RWPE2 (cell line): ENCODE data around the gene VDR.
A peak's percentile ranks its signal among the peaks of the same experiment; 100 is the strongest.

Experiments used
- ATAC-seq: fragments of 200-7000 bp; cut with Tn5 transposase; 3 replicates; pipeline ENCODE4 v1.9.1; 2021; ENCODE audit warnings: low read depth
- DNase-seq: peaks from one replicate; pipeline ENCODE4 v3.0.0-alpha.2; 2020; ENCODE audit warnings: low spot score
- H3K27ac ChIP-seq: fragments of 450-650 bp; 2 replicates; pipeline ENCODE4 v1.5.1; 2017; ENCODE audit warnings: mild to moderate bottlenecking; ENCODE audit not compliant: poor library complexity, severe bottlenecking
- H3K27me3 ChIP-seq: fragments of 250-450 bp; sonication (Bioruptor Pico); 2 replicates; pipeline ENCODE4 v1.5.1; 2021; ENCODE audit warnings: mild to moderate bottlenecking, moderate library complexity; ENCODE audit not compliant: insufficient read depth, poor library complexity, severe bottlenecking
- H3K36me3 ChIP-seq: fragments of 250-450 bp; sonication (Bioruptor Pico); 2 replicates; pipeline ENCODE4 v1.5.1; 2020; ENCODE audit warnings: low read depth, mild to moderate bottlenecking, moderate library complexity
- H3K4me1 ChIP-seq: fragments of 250-450 bp; sonication (Bioruptor Pico); 2 replicates; pipeline ENCODE4 v1.5.1; 2021; ENCODE audit warnings: mild to moderate bottlenecking, moderate library complexity; ENCODE audit not compliant: insufficient read depth, poor library complexity, severe bottlenecking
- H3K4me3 ChIP-seq: fragments of 250-450 bp; sonication (Bioruptor Pico); 2 replicates; pipeline ENCODE4 v1.5.1; 2021; ENCODE audit warnings: mild to moderate bottlenecking, moderate library complexity; ENCODE audit not compliant: severe bottlenecking
- H3K9me3 ChIP-seq: fragments of 250-450 bp; sonication (Bioruptor Pico); 2 replicates; pipeline ENCODE4 v1.5.1; 2021; ENCODE audit warnings: mild to moderate bottlenecking, moderate library complexity; ENCODE audit not compliant: severe bottlenecking
- CTCF ChIP-seq: fragments of 450-650 bp; IDR thresholded peaks from one replicate; pipeline ENCODE4 v1.5.1; 2017; ENCODE audit warnings: mild to moderate bottlenecking, moderate library complexity; ENCODE audit not compliant: poor library complexity, severe bottlenecking

The VDR gene

GRCh38 chr12:47808050-47808449 lies 96.7 kb downstream of the VDR start:
- no peak for ATAC-seq
- Histone ChIP-seq H3K9me3 (no peaks in the 10 kb centered on the region), H3K27ac (peak overlapping the region; percentile 95), H3K4me3 (no peak overlapping the region), H3K36me3 (peaks cover 33% of the 10 kb centered on the region), H3K4me1 (peaks cover 37% of the 10 kb centered on the region), H3K27me3 (no peaks in the 10 kb centered on the region)
- DNase-seq, result no peak
- no peak for TF ChIP-seq CTCF

- no peak overlapping the region for H3K27ac ChIP-seq
- peaks cover 32% of the 10 kb centered on the region for H3K4me1 ChIP-seq
- DNase-seq (no peak), ATAC-seq (no peak)
- peaks cover 33% of the 10 kb centered on the region for H3K36me3 ChIP-seq
- no peak overlapping the region for H3K4me3 ChIP-seq
- no peaks in the 10 kb centered on the region for H3K9me3 ChIP-seq
- TF ChIP-seq CTCF, result no peak
- H3K27me3 ChIP-seq, result no peaks in the 10 kb centered on the region
Observed at GRCh38 chr12:47807338-47807737, 97.5 kb downstream of the VDR start.

GRCh38 chr12:47805417-47805816 lies 99.4 kb downstream of the VDR start:
- H3K27ac ChIP-seq, result no peak overlapping the region
- no peaks in the 10 kb centered on the region for H3K27me3 ChIP-seq
- H3K4me3 ChIP-seq, result no peak overlapping the region
- H3K9me3 ChIP-seq, result no peaks in the 10 kb centered on the region
- no peak for TF ChIP-seq CTCF
- DNase-seq (no peak), ATAC-seq (no peak)
- H3K4me1 ChIP-seq, result peaks cover 20% of the 10 kb centered on the region
- H3K36me3 ChIP-seq, result peaks cover 33% of the 10 kb centered on the region

GRCh38 chr12:47804171-47804570 lies 100.6 kb downstream of the VDR start:
- H3K27me3 ChIP-seq, result no peaks in the 10 kb centered on the region
- H3K9me3 ChIP-seq, result no peaks in the 10 kb centered on the region
- H3K4me1 ChIP-seq, result peaks cover 10% of the 10 kb centered on the region
- no peak overlapping the region for H3K4me3 ChIP-seq
- ATAC-seq, result no peak
- DNase-seq, result no peak
- TF ChIP-seq CTCF, result no peak
- H3K36me3 ChIP-seq, result peaks cover 38% of the 10 kb centered on the region
- no peak overlapping the region for H3K27ac ChIP-seq

- H3K36me3 ChIP-seq, result peaks cover 47% of the 10 kb centered on the region
- no peaks in the 10 kb centered on the region for H3K9me3 ChIP-seq
- ATAC-seq (no peak), DNase-seq (no peak)
- H3K4me1 ChIP-seq, result peaks cover 1% of the 10 kb centered on the region
- H3K27ac ChIP-seq, result no peak overlapping the region
- no peak overlapping the region for H3K4me3 ChIP-seq
- TF ChIP-seq CTCF, result no peak
- H3K27me3 ChIP-seq, result no peaks in the 10 kb centered on the region
Observed at GRCh38 chr12:47803191-47803875, 101.5 kb downstream of the VDR start.
